SK-N-SH treated with all-trans-retinoic acid at 6 μM for 48 hours (cell line): ENCODE data around the gene B4GALT1.

ENCODE experiments used
- ARNTL ChIP-seq: fragments of 450-650 bp; formaldehyde crosslinking; IDR thresholded peaks from 2 replicates; pipeline ENCODE4 v1.5.0; 2020; ENCODE audit warnings: low read depth, mild to moderate bottlenecking, moderate library complexity, borderline replicate concordance
- CREB5 ChIP-seq: fragments of 250-450 bp; sonication (Bioruptor Pico); IDR thresholded peaks from 2 replicates; pipeline ENCODE4 v1.5.1; 2020; ENCODE audit warnings: low read depth, mild to moderate bottlenecking, moderate library complexity
- CSRNP3 ChIP-seq: fragments of 250-450 bp; sonication (Bioruptor Pico); IDR thresholded peaks from 2 replicates; pipeline ENCODE4 v1.5.1; 2021; ENCODE audit warnings: mild to moderate bottlenecking, moderate library complexity
- ESRRG ChIP-seq: fragments of 250-450 bp; sonication (Bioruptor Pico); IDR thresholded peaks from 2 replicates; pipeline ENCODE4 v1.6.1; 2021; ENCODE audit warnings: mild to moderate bottlenecking
- GLIS3 ChIP-seq: fragments of 250-450 bp; sonication (Bioruptor Pico); IDR thresholded peaks from 2 replicates; pipeline ENCODE4 v1.5.0; 2020; ENCODE audit warnings: mild to moderate bottlenecking, moderate library complexity
- PATZ1 ChIP-seq: fragments of 250-450 bp; sonication (Bioruptor Pico); IDR thresholded peaks from 2 replicates; pipeline ENCODE4 v1.8.0; 2020; ENCODE audit warnings: mild to moderate bottlenecking, moderate library complexity, borderline replicate concordance
- RARB ChIP-seq: fragments of 250-450 bp; sonication (Bioruptor Pico); IDR thresholded peaks from 2 replicates; pipeline ENCODE4 v1.8.0; 2021; ENCODE audit warnings: mild to moderate bottlenecking, moderate library complexity
- TCF4 ChIP-seq: fragments of 250-450 bp; sonication (Bioruptor Pico); IDR thresholded peaks from 2 replicates; pipeline ENCODE4 v1.8.0; 2021; ENCODE audit warnings: mild to moderate bottlenecking, moderate library complexity, borderline replicate concordance
- ZFP3 ChIP-seq: fragments of 250-450 bp; sonication (Bioruptor Pico); IDR thresholded peaks from 2 replicates; pipeline ENCODE4 v1.5.0; 2020; ENCODE audit warnings: mild to moderate bottlenecking, moderate library complexity
- ZFP30 ChIP-seq: fragments of 450-650 bp; formaldehyde crosslinking; IDR thresholded peaks from 2 replicates; pipeline ENCODE4 v1.5.0; 2022; ENCODE audit warnings: mild to moderate bottlenecking, moderate library complexity
- ZNF565 ChIP-seq: fragments of 450-650 bp; formaldehyde crosslinking; conservative IDR thresholded peaks from 2 replicates; pipeline ENCODE4 v1.5.0; 2020; ENCODE audit warnings: low read depth, mild to moderate bottlenecking, moderate library complexity
- ZNF70 ChIP-seq: fragments of 450-650 bp; formaldehyde crosslinking; IDR thresholded peaks from 2 replicates; pipeline ENCODE4 v1.5.0; 2020; ENCODE audit warnings: mild to moderate bottlenecking, moderate library complexity

GRCh38 chr9:33129886-33130881, 37.0 kb downstream of the B4GALT1 start:
- no peak for TF ChIP-seq ESRRG
- no peak for TF ChIP-seq ARNTL (CRISPR knock-in tag)
- no peak for TF ChIP-seq ZNF70 (CRISPR knock-in tag)
- TF ChIP-seq GLIS3 (CRISPR knock-in tag), result no peak
- TF ChIP-seq PATZ1 (CRISPR knock-in tag), result no peak
- TF ChIP-seq TCF4, result no peak
- no peak for TF ChIP-seq ZFP3 (CRISPR knock-in tag)
- no peak for TF ChIP-seq RARB (CRISPR knock-in tag)
- TF ChIP-seq ZFP30, result no peak
- no peak for TF ChIP-seq CSRNP3
- TF ChIP-seq CREB5 (CRISPR knock-in tag), result no peak
- no peak for TF ChIP-seq ZNF565
